ENCODE results near the gene TTC24. TPM values are rescaled to one million over a fixed set of nuclear protein-coding genes. Genes with fewer than 3 reads are reported as not detected.

The TTC24 gene
- total and polyA plus RNA-seq, 4 donors, result 0.12 to 0.31 (median 0.23) TPM; not detected in 1

- DNase-seq, result no peak
- Histone ChIP-seq H3K4me3 (no peak overlapping the region), H3K9me3 (ENCODE audit: control insufficient read depth in 4 of 4, insufficient read depth in 3 of 4, low read length in 3 of 4) (no peaks in the 10 kb centered on the region), H3K27me3 (ENCODE audit: control insufficient read depth in 3 of 3, insufficient read depth in 3 of 3, low read length in 2 of 3) (peaks cover 0 to 2% (median 0%) of the 10 kb centered on the region in 3 donors), H3K4me1 (ENCODE audit: control insufficient read depth in 5 of 5, insufficient read depth in 5 of 5, low read length in 5 of 5) (no peaks in the 10 kb centered on the region), H3K27ac (ENCODE audit: low read depth in 1 of 2, low read length in 1 of 2) (no peak overlapping the region), H3K36me3 (ENCODE audit: control insufficient read depth in 4 of 4, insufficient read depth in 4 of 4, low read length in 4 of 4) (no peaks in the 10 kb centered on the region), H3K9ac (ENCODE audit: insufficient read depth in 1 of 2, low read length in 2 of 2) (no peak overlapping the region)
- ATAC-seq (ENCODE audit: insufficient read depth, low FRiP score), result no peak
- no peak for TF ChIP-seq CTCF (IDR thresholded peaks at IDR 0.05; ENCODE audit: control extremely low read depth, extremely low read depth)
- 60 to 76% methylated on average over 9 of the region's 9 CpGs for WGBS, 2 donors
These were observed 3.0 kb downstream of the TTC24 start for GRCh38 chr1:156582388-156583017.

- no peaks in the 10 kb centered on the region for H3K4me1 ChIP-seq (ENCODE audit: control insufficient read depth in 5 of 5, insufficient read depth in 5 of 5, low read length in 5 of 5)
- DNase-seq (peak; percentile 74 to 87 (median 82)), ATAC-seq (ENCODE audit: insufficient read depth, low FRiP score) (no peak)
- no peaks in the 10 kb centered on the region for H3K36me3 ChIP-seq (ENCODE audit: control insufficient read depth in 4 of 4, insufficient read depth in 4 of 4, low read length in 4 of 4)
- TF ChIP-seq CTCF (IDR thresholded peaks at IDR 0.05; ENCODE audit: control extremely low read depth, extremely low read depth), result peak; percentile 92
- no peaks in the 10 kb centered on the region for H3K9me3 ChIP-seq (ENCODE audit: control insufficient read depth in 4 of 4, insufficient read depth in 3 of 4, low read length in 3 of 4)
- no peak overlapping the region for H3K9ac ChIP-seq (ENCODE audit: insufficient read depth in 1 of 2, low read length in 2 of 2)
- no peak overlapping the region for H3K4me3 ChIP-seq
- 55 to 59% methylated on average over 20 of the region's 20 CpGs for WGBS, 2 donors
- H3K27me3 ChIP-seq (ENCODE audit: control insufficient read depth in 3 of 3, insufficient read depth in 3 of 3, low read length in 2 of 3), result peaks cover 0 to 2% (median 0%) of the 10 kb centered on the region in 3 donors
- no peak overlapping the region for H3K27ac ChIP-seq (ENCODE audit: low read depth in 1 of 2, low read length in 1 of 2)
These were observed 4.5 kb downstream of the TTC24 start for GRCh38 chr1:156583821-156584622.

GRCh38 chr1:156584813-156585212 lies 5.3 kb downstream of the TTC24 start:
- H3K4me3 ChIP-seq, result no peak overlapping the region
- peaks cover 0 to 2% (median 0%) of the 10 kb centered on the region in 3 donors for H3K27me3 ChIP-seq (ENCODE audit: control insufficient read depth in 3 of 3, insufficient read depth in 3 of 3, low read length in 2 of 3)
- no peak for DNase-seq
- H3K36me3 ChIP-seq (ENCODE audit: control insufficient read depth in 4 of 4, insufficient read depth in 4 of 4, low read length in 4 of 4), result no peaks in the 10 kb centered on the region
- ATAC-seq (ENCODE audit: insufficient read depth, low FRiP score), result no peak
- H3K27ac ChIP-seq (ENCODE audit: low read depth in 1 of 2, low read length in 1 of 2), result no peak overlapping the region
- no peaks in the 10 kb centered on the region for H3K4me1 ChIP-seq (ENCODE audit: control insufficient read depth in 5 of 5, insufficient read depth in 5 of 5, low read length in 5 of 5)
- TF ChIP-seq CTCF (IDR thresholded peaks at IDR 0.05; ENCODE audit: control extremely low read depth, extremely low read depth), result no peak
- 53 to 79% methylated on average over 11 of the region's 11 CpGs for WGBS, 2 donors
- H3K9ac ChIP-seq (ENCODE audit: insufficient read depth in 1 of 2, low read length in 2 of 2), result no peak overlapping the region
- H3K9me3 ChIP-seq (ENCODE audit: control insufficient read depth in 4 of 4, insufficient read depth in 3 of 4, low read length in 3 of 4), result no peaks in the 10 kb centered on the region
